ENCODE data around the gene FOXP4.

DNA sequence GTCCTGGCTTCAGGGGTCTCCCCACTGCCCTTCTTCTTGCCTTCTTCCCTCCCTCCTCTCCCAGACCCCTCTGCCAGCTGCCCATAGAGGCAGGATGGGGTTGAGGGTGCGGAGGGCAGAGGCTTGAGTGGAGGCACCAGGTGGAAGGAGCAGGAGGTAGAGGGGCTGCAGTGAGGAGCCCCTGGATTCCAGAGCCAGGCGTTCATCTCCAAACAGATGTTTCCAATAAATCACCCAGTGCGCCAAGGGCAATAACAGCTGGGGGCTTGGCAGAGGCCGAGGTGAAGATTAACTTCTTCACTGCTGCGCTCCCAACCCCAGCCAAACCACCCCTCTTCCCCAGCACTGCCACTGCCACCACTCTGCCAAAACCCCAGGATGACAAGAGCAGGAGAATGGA lies 102.7 kb downstream of the FOXP4 start:
- TF ChIP-seq, protein P1, sequence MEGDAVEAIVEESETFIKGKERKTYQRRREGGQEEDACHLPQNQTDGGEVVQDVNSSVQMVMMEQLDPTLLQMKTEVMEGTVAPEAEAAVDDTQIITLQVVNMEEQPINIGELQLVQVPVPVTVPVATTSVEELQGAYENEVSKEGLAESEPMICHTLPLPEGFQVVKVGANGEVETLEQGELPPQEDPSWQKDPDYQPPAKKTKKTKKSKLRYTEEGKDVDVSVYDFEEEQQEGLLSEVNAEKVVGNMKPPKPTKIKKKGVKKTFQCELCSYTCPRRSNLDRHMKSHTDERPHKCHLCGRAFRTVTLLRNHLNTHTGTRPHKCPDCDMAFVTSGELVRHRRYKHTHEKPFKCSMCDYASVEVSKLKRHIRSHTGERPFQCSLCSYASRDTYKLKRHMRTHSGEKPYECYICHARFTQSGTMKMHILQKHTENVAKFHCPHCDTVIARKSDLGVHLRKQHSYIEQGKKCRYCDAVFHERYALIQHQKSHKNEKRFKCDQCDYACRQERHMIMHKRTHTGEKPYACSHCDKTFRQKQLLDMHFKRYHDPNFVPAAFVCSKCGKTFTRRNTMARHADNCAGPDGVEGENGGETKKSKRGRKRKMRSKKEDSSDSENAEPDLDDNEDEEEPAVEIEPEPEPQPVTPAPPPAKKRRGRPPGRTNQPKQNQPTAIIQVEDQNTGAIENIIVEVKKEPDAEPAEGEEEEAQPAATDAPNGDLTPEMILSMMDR (IDR thresholded peaks at IDR 0.05), result no peak
- no peak for TF ChIP-seq EP300 (IDR thresholded peaks at IDR 0.05)
